IPS DF 6.9 (cell line): ENCODE measurements around the gene OR10A4.
"Not testable (repeated sequence)": the region's sequence is repeated elsewhere in the genome, so short reads cannot be mapped to it uniquely, and the experiment has no call there.

ENCODE experiments used
- DNase-seq: peaks from one replicate; pipeline ENCODE4 v3.0.0-alpha.2; 2013; ENCODE audit warnings: low read depth, low spot score
- H3K27ac ChIP-seq: one replicate; pipeline ENCODE4 v1.5.1; 2013; ENCODE audit warnings: low read length, control low read depth
- H3K27me3 ChIP-seq: 2 replicates; pipeline ENCODE4 v1.6.1; 2013; ENCODE audit warnings: mild to moderate bottlenecking, low read length; ENCODE audit not compliant: control insufficient read depth, insufficient read depth
- H3K36me3 ChIP-seq: 2 replicates; pipeline ENCODE4 v1.6.1; 2013; ENCODE audit warnings: low read length; ENCODE audit not compliant: control insufficient read depth, insufficient read depth
- H3K4me1 ChIP-seq: 2 replicates; pipeline ENCODE4 v1.6.1; 2013; ENCODE audit warnings: low read length; ENCODE audit not compliant: control insufficient read depth, insufficient read depth
- H3K4me3 ChIP-seq: 2 replicates; pipeline ENCODE4 v1.5.1; 2013; ENCODE audit warnings: mild to moderate bottlenecking, low read length
- H3K9me3 ChIP-seq: 2 replicates; pipeline ENCODE4 v1.6.1; 2013; ENCODE audit warnings: low read length, inconsistent platforms; ENCODE audit not compliant: control insufficient read depth, insufficient read depth
- WGBS: extraction: QIAGEN DNeasy Blood & Tissue Kit; methylation state at CpG from one replicate; pipeline ENCODE4 v1.1.7; 2013; ENCODE audit warnings: mixed read lengths, missing lambda C conversion rate; ENCODE audit not compliant: insufficient read length, insufficient coverage; 5-methylcytosine and 5-hydroxymethylcytosine counted together

The OR10A4 gene

GRCh38 chr11:6856871-6857270 is 19.6 kb upstream of the OR10A4 start:
- H3K36me3 ChIP-seq, result no peaks in the 10 kb centered on the region
- no peak overlapping the region for H3K4me3 ChIP-seq
- H3K9me3 ChIP-seq, result no peaks in the 10 kb centered on the region
- H3K4me1 ChIP-seq, result no peaks in the 10 kb centered on the region
- no peaks in the 10 kb centered on the region for H3K27me3 ChIP-seq
- no CpG with 5 or more reads among the region's 3 CpGs for WGBS
- DNase-seq, result no peak
- no peak overlapping the region for H3K27ac ChIP-seq

- Histone ChIP-seq H3K4me3 (no peak within 1 kb of the TSS), H3K27me3 (no peaks in the 10 kb centered on the region), H3K9me3 (no peaks in the 10 kb centered on the region), H3K36me3 (no peaks in the 10 kb centered on the region), H3K4me1 (no peaks in the 10 kb centered on the region), H3K27ac (no peak within 1 kb of the TSS)
- WGBS, result no CpG with 5 or more reads among the region's 1 CpG
- no peak for DNase-seq
These were observed 13.5 kb upstream of the OR10A4 start, which contains the start of gene OR10A2 for GRCh38 chr11:6862961-6863360. Gene OR10A2, plus strand, starts transcription at chr11:6863057. Its CDS starts 6,698 bp downstream, at chr11:6869755.

DNA sequence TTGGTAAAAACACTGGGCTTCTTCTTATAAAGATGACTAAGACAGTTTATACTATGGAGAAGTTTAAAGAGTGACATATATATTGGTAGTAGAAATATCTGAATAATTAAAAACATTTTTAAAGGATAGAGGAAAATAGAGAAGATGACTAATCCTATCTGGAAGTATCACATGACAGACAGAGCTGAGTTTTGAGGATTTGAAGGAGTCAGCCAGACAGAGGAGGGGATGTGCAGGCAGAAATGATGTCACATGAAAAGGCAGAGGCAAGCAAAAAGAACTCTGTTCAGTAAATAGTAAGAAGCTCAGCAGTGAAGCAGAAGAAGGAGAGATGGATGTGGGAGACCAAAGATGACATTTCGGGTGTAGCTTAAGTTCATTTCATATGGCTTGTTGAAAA is 12.0 kb upstream of the OR10A4 start:
- DNase-seq, result no peak
- no peak overlapping the region for H3K27ac ChIP-seq
- H3K27me3 ChIP-seq, result no peaks in the 10 kb centered on the region
- H3K4me1 ChIP-seq, result no peaks in the 10 kb centered on the region
- WGBS, result no CpG with 5 or more reads among the region's 1 CpG
- no peak overlapping the region for H3K4me3 ChIP-seq
- no peaks in the 10 kb centered on the region for H3K36me3 ChIP-seq
- no peaks in the 10 kb centered on the region for H3K9me3 ChIP-seq

GRCh38 chr11:6871278-6871677 is 5.1 kb upstream of the OR10A4 start:
- no peak overlapping the region for H3K27ac ChIP-seq
- no peaks in the 10 kb centered on the region for H3K27me3 ChIP-seq
- H3K9me3 ChIP-seq, result no peaks in the 10 kb centered on the region; the same call in 1 of the 2 replicates
- DNase-seq, result no peak
- no peaks in the 10 kb centered on the region for H3K4me1 ChIP-seq
- no peak overlapping the region for H3K4me3 ChIP-seq
- no CpG with 5 or more reads among the region's 1 CpG for WGBS
- H3K36me3 ChIP-seq, result no peaks in the 10 kb centered on the region

DNA sequence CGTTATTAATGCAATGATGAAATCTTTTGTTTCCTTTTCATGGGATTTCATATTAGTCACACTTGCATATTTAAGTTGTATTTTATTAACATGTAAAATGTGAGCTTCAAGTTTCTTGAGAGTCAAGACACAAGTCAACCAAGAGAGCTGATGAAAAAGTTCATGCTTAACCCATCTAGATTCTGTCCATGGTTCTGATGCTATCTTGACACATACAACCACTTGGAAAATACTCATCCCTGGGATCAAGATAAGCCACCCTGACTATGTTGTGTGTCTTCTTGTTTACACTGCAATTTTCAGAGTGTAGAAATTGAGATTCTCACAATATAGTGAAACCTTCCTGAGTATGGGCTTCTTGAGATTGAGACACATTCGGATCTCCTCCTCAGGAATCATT is 664 bp upstream of the OR10A4 start:
- Histone ChIP-seq H3K36me3 (no peaks in the 10 kb centered on the region), H3K4me3 (no peak overlapping the region), H3K27me3 (no peaks in the 10 kb centered on the region), H3K4me1 (no peaks in the 10 kb centered on the region), H3K27ac (no peak overlapping the region), H3K9me3 (no peaks in the 10 kb centered on the region; the same call in 1 of the 2 replicates)
- no peak for DNase-seq
- WGBS, result no CpG with 5 or more reads among the region's 2 CpGs

DNA sequence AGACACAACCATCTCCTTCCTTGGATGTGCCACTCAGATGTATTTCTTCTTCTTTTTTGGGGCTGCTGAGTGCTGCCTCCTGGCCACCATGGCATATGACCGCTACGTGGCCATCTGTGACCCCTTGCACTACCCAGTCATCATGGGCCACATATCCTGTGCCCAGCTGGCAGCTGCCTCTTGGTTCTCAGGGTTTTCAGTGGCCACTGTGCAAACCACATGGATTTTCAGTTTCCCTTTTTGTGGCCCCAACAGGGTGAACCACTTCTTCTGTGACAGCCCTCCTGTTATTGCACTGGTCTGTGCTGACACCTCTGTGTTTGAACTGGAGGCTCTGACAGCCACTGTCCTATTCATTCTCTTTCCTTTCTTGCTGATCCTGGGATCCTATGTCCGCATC is 489 bp downstream of the OR10A4 start:
- Histone ChIP-seq H3K27ac (no peak overlapping the region), H3K36me3 (no peaks in the 10 kb centered on the region), H3K4me3 (no peak overlapping the region), H3K9me3 (no peaks in the 10 kb centered on the region; the same call in 1 of the 2 replicates), H3K4me1 (no peaks in the 10 kb centered on the region), H3K27me3 (no peaks in the 10 kb centered on the region)
- WGBS, result no CpG with 5 or more reads among the region's 3 CpGs
- no peak for DNase-seq

DNA sequence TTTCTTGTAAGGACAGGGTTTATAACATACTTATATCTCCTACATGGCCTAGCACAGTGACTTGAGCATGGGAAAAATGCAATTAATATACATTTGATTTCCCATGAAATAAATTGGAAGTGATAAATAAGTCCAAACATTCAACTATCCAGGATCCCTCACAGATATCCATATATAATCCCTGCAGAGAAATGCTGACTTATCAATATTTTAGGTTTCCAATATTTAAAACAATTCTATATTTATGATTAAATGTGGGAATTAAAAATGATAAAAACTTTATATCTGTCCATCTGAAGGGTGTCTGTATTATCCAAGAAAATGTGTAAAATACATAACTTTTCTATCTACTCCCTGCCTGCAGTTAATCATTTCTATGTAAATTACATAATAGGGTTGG is 6.3 kb downstream of the OR10A4 start:
- Histone ChIP-seq H3K4me1 (no peaks in the 10 kb centered on the region), H3K27ac (no peak overlapping the region), H3K27me3 (no peaks in the 10 kb centered on the region), H3K9me3 (no peaks in the 10 kb centered on the region), H3K4me3 (no peak overlapping the region), H3K36me3 (no peaks in the 10 kb centered on the region)
- DNase-seq, result no peak

DNA sequence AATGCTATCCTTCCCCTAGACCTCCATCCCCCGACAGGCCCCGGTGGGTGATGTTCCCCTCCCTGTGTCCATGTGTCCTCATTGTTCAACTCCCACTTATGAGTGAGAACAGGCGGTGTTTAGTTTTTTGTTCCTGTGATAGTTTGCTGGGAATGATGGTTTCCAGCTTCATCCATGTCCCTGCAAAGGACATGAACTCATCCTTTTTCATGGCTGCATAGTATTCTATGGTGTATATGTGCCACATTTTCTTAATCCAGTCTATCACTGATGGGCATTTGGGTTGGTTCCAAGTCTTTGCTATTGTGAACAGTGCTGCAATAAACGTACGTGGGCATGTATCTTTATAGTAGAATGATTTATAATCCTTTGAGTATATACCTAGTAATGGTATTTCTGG is 11.3 kb downstream of the OR10A4 start:
- WGBS, result no CpG with 5 or more reads among the region's 5 CpGs

GRCh38 chr11:6888830-6889229 is 12.4 kb downstream of the OR10A4 start:
- Histone ChIP-seq H3K4me3 (no peak overlapping the region), H3K4me1 (no peaks in the 10 kb centered on the region), H3K9me3 (no peaks in the 10 kb centered on the region), H3K27me3 (no peaks in the 10 kb centered on the region), H3K27ac (no peak overlapping the region), H3K36me3 (no peaks in the 10 kb centered on the region)
- no peak for DNase-seq
- no CpG with 5 or more reads among the region's 4 CpGs for WGBS

More for the DNA sequence above, 11.3 kb downstream of the OR10A4 start:
- not testable (repeated sequence) for H3K4me3 ChIP-seq, H3K36me3 ChIP-seq, H3K9me3 ChIP-seq, H3K27ac ChIP-seq, DNase-seq, H3K27me3 ChIP-seq, H3K4me1 ChIP-seq

DNA sequence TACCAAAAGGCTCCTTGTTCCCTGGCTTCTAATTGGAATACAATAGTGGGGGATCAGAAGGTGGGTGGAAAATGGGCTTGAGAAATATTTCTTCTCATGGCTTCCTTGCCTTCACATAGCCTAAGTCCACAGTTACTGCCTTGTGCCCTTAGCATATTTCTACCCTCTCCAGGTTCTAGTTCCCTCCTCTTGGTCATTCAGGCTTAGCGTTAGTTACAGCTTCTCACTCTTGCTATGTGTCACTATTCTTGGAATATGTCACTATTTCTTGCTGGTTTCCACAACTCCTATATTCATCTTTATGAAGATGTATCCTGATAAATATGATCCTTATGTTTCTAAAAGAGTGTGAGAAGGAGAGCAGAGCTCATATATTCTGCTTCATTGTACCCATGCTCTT is 13.4 kb downstream of the OR10A4 start:
- DNase-seq, result no peak
- H3K27ac ChIP-seq, result no peak overlapping the region
- H3K4me1 ChIP-seq, result no peaks in the 10 kb centered on the region
- no peaks in the 10 kb centered on the region for H3K27me3 ChIP-seq
- no peaks in the 10 kb centered on the region for H3K36me3 ChIP-seq
- H3K4me3 ChIP-seq, result no peak overlapping the region
- H3K9me3 ChIP-seq, result no peaks in the 10 kb centered on the region
- no CpG with 5 or more reads among the region's 1 CpG for WGBS

GRCh38 chr11:6892400-6892799 is 16.0 kb downstream of the OR10A4 start, which contains the start of gene OR2D2:
Gene OR2D2, minus strand, starts transcription at chr11:6892500. Its CDS starts 0 bp downstream, at chr11:6892500.
- WGBS, result no CpG with 5 or more reads among the region's 2 CpGs
- H3K4me3 ChIP-seq, result no peak within 1 kb of the TSS
- no peak for DNase-seq
- no peaks in the 10 kb centered on the region for H3K27me3 ChIP-seq
- H3K9me3 ChIP-seq, result no peaks in the 10 kb centered on the region
- no peak within 1 kb of the TSS for H3K27ac ChIP-seq
- H3K4me1 ChIP-seq, result no peaks in the 10 kb centered on the region
- no peaks in the 10 kb centered on the region for H3K36me3 ChIP-seq
